Measurements from ENCODE around the gene ETV3. TPM values are rescaled to one million over a fixed set of nuclear protein-coding genes. Genes with fewer than 3 reads are reported as not detected.

The ETV3 gene
- total RNA-seq, 3 donors from 2014 or later, result 20.0 to 28.0 (median 22.0) TPM

DNA sequence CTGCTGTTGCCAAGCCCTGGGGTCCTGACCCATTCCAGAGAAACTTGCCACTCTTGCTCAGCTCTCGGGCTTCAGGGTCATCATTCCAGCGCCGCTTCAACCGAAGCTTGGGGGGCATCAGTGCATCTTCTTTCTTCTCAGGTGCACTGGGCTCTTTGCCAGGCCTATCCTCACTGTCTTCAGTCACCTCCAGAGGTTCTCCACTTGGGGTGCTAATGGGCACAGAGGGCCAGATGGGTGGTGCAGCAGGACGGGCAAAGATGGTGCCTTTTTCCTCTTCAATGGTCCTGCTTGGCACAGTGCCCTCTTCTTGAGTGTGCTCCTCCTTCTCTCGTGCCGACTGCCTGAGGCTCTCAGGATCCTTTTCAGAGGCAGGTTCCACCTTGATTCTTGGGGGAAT is 13.3 kb downstream of the ETV3 start:
- H3K27ac ChIP-seq, result no peak overlapping the region
- intact Hi-C loops (cut with DNase I; ENCODE audit: low total_unique reads), result no loop called here
- H3K36me3 ChIP-seq, result peaks cover 7% of the 10 kb centered on the region
- no peaks in the 10 kb centered on the region for H3K27me3 ChIP-seq
- no peaks in the 10 kb centered on the region for H3K9me3 ChIP-seq
- no peak for DNase-seq (ENCODE audit: low spot score in 2 of 2)
- no peaks in the 10 kb centered on the region for H3K4me1 ChIP-seq
- TF ChIP-seq, protein P1, sequence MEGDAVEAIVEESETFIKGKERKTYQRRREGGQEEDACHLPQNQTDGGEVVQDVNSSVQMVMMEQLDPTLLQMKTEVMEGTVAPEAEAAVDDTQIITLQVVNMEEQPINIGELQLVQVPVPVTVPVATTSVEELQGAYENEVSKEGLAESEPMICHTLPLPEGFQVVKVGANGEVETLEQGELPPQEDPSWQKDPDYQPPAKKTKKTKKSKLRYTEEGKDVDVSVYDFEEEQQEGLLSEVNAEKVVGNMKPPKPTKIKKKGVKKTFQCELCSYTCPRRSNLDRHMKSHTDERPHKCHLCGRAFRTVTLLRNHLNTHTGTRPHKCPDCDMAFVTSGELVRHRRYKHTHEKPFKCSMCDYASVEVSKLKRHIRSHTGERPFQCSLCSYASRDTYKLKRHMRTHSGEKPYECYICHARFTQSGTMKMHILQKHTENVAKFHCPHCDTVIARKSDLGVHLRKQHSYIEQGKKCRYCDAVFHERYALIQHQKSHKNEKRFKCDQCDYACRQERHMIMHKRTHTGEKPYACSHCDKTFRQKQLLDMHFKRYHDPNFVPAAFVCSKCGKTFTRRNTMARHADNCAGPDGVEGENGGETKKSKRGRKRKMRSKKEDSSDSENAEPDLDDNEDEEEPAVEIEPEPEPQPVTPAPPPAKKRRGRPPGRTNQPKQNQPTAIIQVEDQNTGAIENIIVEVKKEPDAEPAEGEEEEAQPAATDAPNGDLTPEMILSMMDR (IDR thresholded peaks at IDR 0.05), result no peak
- no peak for TF ChIP-seq POLR2AphosphoS5 (IDR thresholded peaks at IDR 0.05)
- TF ChIP-seq POLR2A (IDR thresholded peaks at IDR 0.05), result no peak
- no peak overlapping the region for H3K4me3 ChIP-seq

DNA sequence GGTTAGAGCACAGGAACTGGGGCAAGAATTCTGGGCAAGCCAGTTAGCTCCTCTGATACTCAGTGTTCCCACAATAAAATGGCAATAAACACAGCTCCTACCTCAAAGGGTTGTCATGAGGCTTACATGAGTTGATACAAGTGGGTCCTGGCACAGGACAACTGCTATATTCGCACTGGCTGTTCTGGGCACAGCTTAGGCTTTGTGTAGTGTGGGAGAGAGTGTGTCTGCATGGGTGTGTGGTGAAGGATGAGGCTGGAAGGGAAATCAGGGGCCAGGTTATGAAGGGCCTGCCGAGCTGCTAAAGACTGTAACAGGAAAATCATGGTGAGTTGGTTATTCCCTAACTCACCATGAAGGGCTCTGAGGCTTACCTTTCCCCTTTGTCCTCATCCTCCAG is 18.7 kb downstream of the ETV3 start:
- Histone ChIP-seq H3K27me3 (no peaks in the 10 kb centered on the region), H3K36me3 (peaks cover 7% of the 10 kb centered on the region), H3K27ac (no peak overlapping the region), H3K4me1 (no peaks in the 10 kb centered on the region), H3K4me3 (no peak overlapping the region), H3K9me3 (no peaks in the 10 kb centered on the region)
- intact Hi-C loops (cut with DNase I; ENCODE audit: low total_unique reads), result no loop called here
- TF ChIP-seq POLR2AphosphoS5 (IDR thresholded peaks at IDR 0.05) (no peak), POLR2A (IDR thresholded peaks at IDR 0.05) (no peak)
- TF ChIP-seq, protein P1 (IDR thresholded peaks at IDR 0.05), result no peak
- DNase-seq (ENCODE audit: low spot score in 2 of 2), result no peak

DNA sequence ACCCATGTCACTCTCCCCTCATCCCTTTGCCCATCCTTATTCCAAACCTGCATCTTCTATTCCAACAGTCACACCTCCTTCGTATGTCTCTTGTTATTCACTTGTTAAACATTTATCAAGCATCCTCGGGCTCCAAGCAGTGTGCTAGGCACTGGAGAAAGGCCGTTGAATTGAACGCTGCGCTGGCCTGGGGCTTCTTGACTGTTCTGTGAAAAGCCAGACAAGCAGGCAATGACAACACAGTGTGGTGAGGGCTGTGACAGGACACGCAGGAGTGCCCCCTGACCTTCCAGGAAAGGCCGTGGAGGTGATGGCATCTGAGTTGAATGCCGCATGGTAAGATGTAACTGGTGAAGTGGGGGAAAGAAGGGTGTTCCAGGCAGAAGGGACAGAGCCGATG is 19.2 kb downstream of the ETV3 start:
- Histone ChIP-seq H3K9me3 (no peaks in the 10 kb centered on the region), H3K27ac (no peak overlapping the region), H3K4me1 (no peaks in the 10 kb centered on the region), H3K4me3 (no peak overlapping the region), H3K27me3 (no peaks in the 10 kb centered on the region), H3K36me3 (peaks cover 7% of the 10 kb centered on the region)
- intact Hi-C loops (cut with DNase I; ENCODE audit: low total_unique reads), result no loop called here
- TF ChIP-seq POLR2A (IDR thresholded peaks at IDR 0.05), result no peak
- TF ChIP-seq POLR2AphosphoS5 (IDR thresholded peaks at IDR 0.05), result no peak
- TF ChIP-seq, protein P1 (IDR thresholded peaks at IDR 0.05), result no peak
- DNase-seq (ENCODE audit: low spot score in 2 of 2), result peak in 1 of 2 donors; percentile 39

- no peak for DNase-seq (ENCODE audit: low spot score in 2 of 2)
- TF ChIP-seq, protein P1 (IDR thresholded peaks at IDR 0.05), result no peak
- no peak for TF ChIP-seq POLR2AphosphoS5 (IDR thresholded peaks at IDR 0.05)
- no peak for TF ChIP-seq POLR2A (IDR thresholded peaks at IDR 0.05)
- H3K4me1 ChIP-seq, result no peaks in the 10 kb centered on the region
- H3K27me3 ChIP-seq, result no peaks in the 10 kb centered on the region
- intact Hi-C loops (cut with DNase I; ENCODE audit: low total_unique reads), result no loop called here
- H3K27ac ChIP-seq, result no peak overlapping the region
- H3K36me3 ChIP-seq, result peaks cover under 1% of the 10 kb centered on the region
- H3K4me3 ChIP-seq, result no peak overlapping the region
- no peaks in the 10 kb centered on the region for H3K9me3 ChIP-seq
Observed at GRCh38 chr1:157117527-157118057, 20.6 kb downstream of the ETV3 start.

DNA sequence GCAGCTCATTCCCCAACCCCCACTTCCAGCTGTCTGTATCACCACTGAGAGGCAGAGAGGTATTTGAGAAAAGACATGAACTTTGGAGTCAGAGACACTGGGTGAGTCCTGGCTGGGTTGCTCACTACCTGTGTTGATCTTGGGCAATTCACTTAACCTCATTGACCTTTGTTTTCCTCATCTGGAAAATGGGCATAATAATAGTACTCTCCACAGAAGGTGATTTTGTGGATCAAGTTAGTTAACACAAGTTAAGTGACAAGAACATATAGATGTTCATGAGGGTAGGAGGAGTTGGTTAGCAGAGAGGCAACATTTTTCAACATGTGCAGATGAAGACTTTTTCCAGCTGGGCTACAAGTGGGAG is 21.5 kb downstream of the ETV3 start:
- Histone ChIP-seq H3K27ac (no peak overlapping the region), H3K4me3 (no peak overlapping the region), H3K4me1 (no peaks in the 10 kb centered on the region), H3K9me3 (no peaks in the 10 kb centered on the region), H3K27me3 (no peaks in the 10 kb centered on the region), H3K36me3 (no peaks in the 10 kb centered on the region)
- TF ChIP-seq POLR2AphosphoS5 (IDR thresholded peaks at IDR 0.05) (no peak), POLR2A (IDR thresholded peaks at IDR 0.05) (no peak)
- TF ChIP-seq, protein P1 (IDR thresholded peaks at IDR 0.05), result no peak
- intact Hi-C loops (cut with DNase I; ENCODE audit: low total_unique reads), result no loop called here
- DNase-seq (ENCODE audit: low spot score in 2 of 2), result no peak
